H1 (cell line): ENCODE measurements around the gene TNFRSF6B. TPM values are rescaled to one million over a fixed set of nuclear protein-coding genes. Genes with fewer than 3 reads are reported as not detected.

Source experiments
- CTCF ChIA-PET: fragments of 300-600 bp; sonication (Branson Sonifier 250); formaldehyde crosslinking; loops from one replicate; lab custom pipeline; 2021; ENCODE audit not compliant: partially characterized antibody; lab: Charles Lee
- POLR2A ChIA-PET: fragments of 300-600 bp; sonication (Branson Sonifier 250); formaldehyde crosslinking; loops from one replicate; lab custom pipeline; 2021; ENCODE audit warnings: inconsistent platforms; ENCODE audit not compliant: partially characterized antibody; lab: Charles Lee
- DNase-seq, 2 experiments: peaks; one replicate each; pipeline versions ENCODE4 v3.0.0 to v3.0.0-alpha.2; 2010 to 2022; ENCODE audit warnings: low spot score in 2 of 2, low read depth in 1 of 2, mixed read lengths in 1 of 2
- FAIRE-seq: peaks from 2 replicates; lab custom pipeline; 2011; peaks lifted over from hg19 to GRCh38; lab: Jason Lieb, UNC
- H2AFZ ChIP-seq: 2 replicates; pipeline ENCODE4 v1.8.1; 2012; ENCODE audit warnings: low read length, inconsistent platforms
- H2AK5ac ChIP-seq: 2 replicates; pipeline ENCODE4 v1.6.1; 2013; ENCODE audit warnings: low read depth, low read length
- H2BK120ac ChIP-seq: replicated peaks from 2 replicates; pipeline ENCODE3; 2013; ENCODE audit warnings: low read depth, low read length, inconsistent platforms
- H2BK12ac ChIP-seq: 2 replicates; pipeline ENCODE4 v1.6.1; 2013; ENCODE audit warnings: low read depth, low read length
- H2BK15ac ChIP-seq: 2 replicates; pipeline ENCODE4 v1.6.1; 2013; ENCODE audit warnings: low read length
- H2BK20ac ChIP-seq: 2 replicates; pipeline ENCODE4 v1.6.1; 2013; ENCODE audit warnings: low read length
- H2BK5ac ChIP-seq: 2 replicates; pipeline ENCODE4 v1.6.1; 2013; ENCODE audit warnings: low read depth, low read length
- H3K14ac ChIP-seq: 2 replicates; pipeline ENCODE4 v1.6.1; 2013; ENCODE audit warnings: inconsistent platforms; ENCODE audit not compliant: insufficient read length
- H3K18ac ChIP-seq: 2 replicates; pipeline ENCODE4 v1.6.1; 2013; ENCODE audit warnings: low read length; ENCODE audit errors: extremely low read depth
- H3K23ac ChIP-seq: 2 replicates; pipeline ENCODE4 v1.6.1; 2013; ENCODE audit warnings: inconsistent platforms; ENCODE audit not compliant: insufficient read length
- H3K23me2 ChIP-seq: 2 replicates; pipeline ENCODE4 v1.6.1; 2013; ENCODE audit warnings: low read depth, low read length
- H3K27ac ChIP-seq: 2 replicates; pipeline ENCODE4 v1.6.1; 2011; ENCODE audit warnings: low read depth, low read length, inconsistent platforms
- H3K27me3 ChIP-seq, 4 experiments: replicated peaks in 1 of 4; 1 replicate in 1 of 4; 2 replicates in 3 of 4; pipeline versions ENCODE4 v1.6.1 to v1.8.1; 2011 to 2013; ENCODE audit warnings: low read length in 3 of 4, mild to moderate bottlenecking in 3 of 4, inconsistent platforms in 2 of 4, mixed read lengths in 2 of 4, moderate library complexity in 1 of 4; ENCODE audit not compliant: control insufficient read depth in 3 of 4, insufficient read depth in 3 of 4; ENCODE audit errors: extremely low read depth in 1 of 4
- H3K36me3 ChIP-seq, 4 experiments: 2 replicates each; pipeline versions ENCODE4 v1.6.1 to v1.8.1; 2011 to 2013; ENCODE audit warnings: mild to moderate bottlenecking in 4 of 4, low read length in 3 of 4, moderate library complexity in 2 of 4, control low read depth in 1 of 4, inconsistent platforms in 1 of 4; ENCODE audit not compliant: insufficient read depth in 4 of 4, control insufficient read depth in 2 of 4
- H3K4ac ChIP-seq: replicated peaks from 2 replicates; pipeline ENCODE3; 2013; ENCODE audit warnings: low read length, low read depth, mixed read lengths, inconsistent platforms; ENCODE audit not compliant: insufficient read length
- H3K4me1 ChIP-seq, 4 experiments: replicated peaks in 1 of 4; 1 replicate in 1 of 4; 2 replicates in 3 of 4; pipeline versions ENCODE4 v1.6.1 to v1.8.1; 2011 to 2013; ENCODE audit warnings: low read length in 3 of 4, inconsistent platforms in 2 of 4, mixed read lengths in 1 of 4; ENCODE audit not compliant: insufficient read depth in 4 of 4, control insufficient read depth in 3 of 4
- H3K4me2 ChIP-seq, 2 experiments: 2 replicates each; pipeline versions ENCODE4 v1.6.1 to v1.8.1; 2011 to 2013; ENCODE audit warnings: low read depth in 2 of 2, low read length in 2 of 2, control low read depth in 1 of 2, inconsistent platforms in 1 of 2, mild to moderate bottlenecking in 1 of 2; ENCODE audit not compliant: insufficient read depth in 1 of 2
- H3K4me3 ChIP-seq, 4 experiments: fragments of 200-600, 300-600 bp in 1 of 4; sonication (generic), shearing (Covaris generic), sonication (Bioruptor Twin) in 1 of 4; 2 replicates each; pipeline versions ENCODE4 v1.5.1 to v1.8.1; 2011 to 2016; ENCODE audit warnings: low read length in 4 of 4, low read depth in 3 of 4, control low read depth in 2 of 4, inconsistent platforms in 2 of 4, mild to moderate bottlenecking in 2 of 4, mixed read lengths in 1 of 4, moderate library complexity in 1 of 4; ENCODE audit not compliant: insufficient read depth in 2 of 4; ENCODE audit errors: extremely low read depth in 1 of 4
- H3K56ac ChIP-seq: replicated peaks from 2 replicates; pipeline ENCODE3; 2013; ENCODE audit warnings: low read depth, mild to moderate bottlenecking, mixed read lengths, low read length, inconsistent platforms; ENCODE audit not compliant: insufficient read length
- H3K79me1 ChIP-seq: 2 replicates; pipeline ENCODE4 v1.6.1; 2013; ENCODE audit warnings: low read depth, low read length, control low read depth
- H3K79me2 ChIP-seq, 2 experiments: 2 replicates each; pipeline versions ENCODE4 v1.6.1 to v1.8.1; 2012 to 2013; ENCODE audit warnings: low read length in 2 of 2, mild to moderate bottlenecking in 2 of 2, inconsistent platforms in 1 of 2; ENCODE audit not compliant: insufficient read depth in 2 of 2, control insufficient read depth in 1 of 2
- H3K9ac ChIP-seq, 4 experiments: replicated peaks in 1 of 4; 1 replicate in 1 of 4; 2 replicates in 3 of 4; pipeline versions ENCODE4 v1.6.1 to v1.8.1; 2011 to 2013; ENCODE audit warnings: low read depth in 3 of 4, low read length in 3 of 4, control low read depth in 2 of 4, mild to moderate bottlenecking in 2 of 4, moderate library complexity in 2 of 4, inconsistent platforms in 1 of 4; ENCODE audit errors: extremely low read depth in 1 of 4
- H3K9me3 ChIP-seq, 2 experiments: 2 replicates each; pipeline versions ENCODE4 v1.6.1 to v1.8.1; 2012 to 2013; ENCODE audit warnings: mild to moderate bottlenecking in 2 of 2, moderate library complexity in 2 of 2, control low read depth in 1 of 2, inconsistent platforms in 1 of 2, low read depth in 1 of 2, low read length in 1 of 2, mixed read lengths in 1 of 2; ENCODE audit not compliant: insufficient read depth in 2 of 2
- H4K20me1 ChIP-seq, 2 experiments: replicated peaks in 1 of 2; 2 replicates each; pipeline versions ENCODE3 to v1.8.1; 2011 to 2013; ENCODE audit warnings: inconsistent platforms in 2 of 2, low read length in 2 of 2, mild to moderate bottlenecking in 1 of 2; ENCODE audit not compliant: insufficient read depth in 2 of 2, control insufficient read depth in 1 of 2
- H4K5ac ChIP-seq: 2 replicates; pipeline ENCODE4 v1.6.1; 2013; ENCODE audit warnings: low read length, low read depth, mixed read lengths, inconsistent platforms; ENCODE audit not compliant: insufficient read length
- H4K8ac ChIP-seq: 2 replicates; pipeline ENCODE4 v1.8.0; 2013; ENCODE audit warnings: mild to moderate bottlenecking, moderate library complexity, low read length, inconsistent platforms; ENCODE audit not compliant: insufficient read depth; ENCODE audit errors: extremely low read depth
- H4K91ac ChIP-seq: replicated peaks from 2 replicates; pipeline ENCODE3; 2013; ENCODE audit warnings: low read length, mixed read lengths, inconsistent platforms; ENCODE audit not compliant: insufficient read length
- BACH1 ChIP-seq: IDR thresholded peaks from 2 replicates; pipeline ENCODE4 v1.6.1; 2012; ENCODE audit warnings: low read length, improper control_type of control experiment
- POLR2A ChIP-seq, 2 experiments: IDR thresholded peaks; 1 replicate in 1 of 2; 2 replicates in 1 of 2; pipeline ENCODE4 v1.6.1; 2011; ENCODE audit warnings: low read depth in 2 of 2, low read length in 2 of 2, mild to moderate bottlenecking in 2 of 2; ENCODE audit errors: control extremely low read depth in 1 of 2
- SP1 ChIP-seq: IDR thresholded peaks from 2 replicates; pipeline ENCODE4 v1.6.1; 2011; ENCODE audit warnings: low read depth, low read length
- WGBS, 2 experiments: shearing (Covaris generic) in 1 of 2; methylation state at CpG; one replicate each; pipeline versions ENCODE4 v1.1.6 to v1.1.7; 2013 to 2015; ENCODE audit warnings: low lambda C conversion rate in 2 of 2, mixed read lengths in 2 of 2, inconsistent platforms in 1 of 2, low coverage in 1 of 2, missing lambda C conversion rate in 1 of 2; ENCODE audit not compliant: insufficient replicate concordance in 2 of 2, insufficient coverage in 1 of 2, insufficient read length in 1 of 2; ENCODE audit errors: extremely low coverage in 1 of 2, missing lambda C conversion rate in 1 of 2; 5-methylcytosine and 5-hydroxymethylcytosine counted together
- polyA plus RNA-seq, 7 experiments: library from polyadenylated mRNA; depleted of rRNA in 3 of 7; stranded (reverse) in 5 of 7; unstranded in 2 of 7; fragments of >200 nt in 5 of 7; fragments of 200-250 nt in 2 of 7; gene quantifications; 1 replicate in 5 of 7; 2 replicates in 1 of 7; 4 replicates in 1 of 7; pipeline versions ENCODE4 v1.2.1 to v1.2.3, GENCODE V29; 2011 to 2013; ENCODE audit warnings: missing spikeins in 2 of 7, mixed read lengths in 2 of 7
- total RNA-seq: library from RNA; stranded (reverse); fragmentation: NEBNext Ultra II Directional; extraction: Animal tissue kit (Norgen Biotek cat#: 25700); gene quantifications from 2 replicates; pipeline ENCODE4 v1.2.1, GENCODE V29; 2021
- TF ChIP-seq, protein P1 (sequence below): IDR thresholded peaks from 2 replicates; pipeline ENCODE4 v1.6.1; 2012; ENCODE audit warnings: inconsistent platforms

The TNFRSF6B gene
- total and polyA plus RNA-seq, 2 of the 8 experiments (the other 6 are each of a cell fraction or from before 2014, with no cell fraction given), result 3.1 TPM; not detected in 1

DNA sequence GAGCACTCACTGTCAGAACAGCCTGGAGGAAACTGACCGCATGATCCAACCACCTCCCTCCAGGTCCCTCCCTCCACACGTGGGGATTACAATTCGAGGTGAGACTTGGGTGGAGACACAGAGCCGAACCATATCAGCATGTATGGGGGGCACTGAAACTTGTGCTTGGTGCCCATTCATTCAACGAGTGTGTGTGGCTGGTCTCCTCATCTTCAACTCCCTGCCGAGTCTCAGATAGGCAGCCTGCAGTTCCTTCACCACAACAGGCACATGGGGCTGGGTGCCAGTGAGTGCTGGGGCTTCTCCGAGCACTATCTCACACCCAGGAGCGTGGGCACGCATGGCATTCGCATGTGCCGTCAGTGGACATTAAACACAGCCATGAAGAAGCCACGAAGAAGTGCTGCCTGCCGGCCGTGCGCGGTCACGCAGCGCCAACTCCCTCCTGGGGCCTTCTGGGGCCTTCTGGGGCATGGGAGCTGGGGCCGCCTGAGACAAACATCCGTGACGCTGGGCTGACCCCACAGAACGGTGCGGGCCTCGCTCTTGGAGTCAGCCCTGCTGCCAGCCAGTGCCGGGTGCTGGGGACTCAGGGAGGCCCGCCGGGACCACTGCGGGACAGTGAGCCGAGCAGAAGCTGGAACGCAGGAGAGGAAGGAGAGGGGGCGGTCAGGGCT, 39.1 kb upstream of the TNFRSF6B start:
- Histone ChIP-seq H3K79me2 (peaks cover 0 to 9% of the 10 kb centered on the region in 2 experiments; a peak in 1 of 4 replicates), H3K27me3 (no peaks in the 10 kb centered on the region), H4K5ac (peak overlapping the region; percentile 51), H3K23me2 (peaks cover 13% of the 10 kb centered on the region), H3K4me2 (peak overlapping the region; percentile 76 to 81), H2BK120ac (no peak overlapping the region), H3K79me1 (no peaks in the 10 kb centered on the region; the same call in 1 of the 2 replicates), H3K23ac (no peak overlapping the region), H3K9me3 (no peaks in the 10 kb centered on the region), H2BK20ac (no peak overlapping the region), H3K27ac (no peak overlapping the region; the same call in 1 of the 2 replicates), H3K4me1 (peaks cover 0 to 16% (median 14%) of the 10 kb centered on the region in 4 experiments; a peak in 6 of 7 replicates), H4K20me1 (peaks cover 2% of the 10 kb centered on the region in 2 experiments), H3K4me3 (peak overlapping the region; percentile 75 to 96 (median 84); a peak in 7 of 8 replicates), H3K18ac (no peak overlapping the region; the same call in 1 of the 2 replicates), H4K91ac (peak overlapping the region; percentile 34), H2BK12ac (no peak overlapping the region; the same call in 1 of the 2 replicates), H2AK5ac (peak overlapping the region; percentile 67; the same call in 1 of the 2 replicates), H2BK5ac (peak overlapping the region; percentile 35; the same call in 1 of the 2 replicates), H3K14ac (no peak overlapping the region), H2AFZ (no peak overlapping the region), H3K36me3 (peaks cover 0 to 7% (median 3%) of the 10 kb centered on the region in 4 experiments; a peak in 4 of 8 replicates), H2BK15ac (0 out of 2 replicates have a peak overlapping the region, but pooled peaks have one; percentile 53), H3K56ac (no peak overlapping the region), H4K8ac (peak overlapping the region; percentile 96), H3K4ac (peak overlapping the region; percentile 46), H3K9ac (peak overlapping the region in 3 of 4 experiments; percentile 56 to 62 (median 57); a peak in 4 of 7 replicates)
- FAIRE-seq, result no peak
- ChIA-PET POLR2A (interaction anchor here (0.7 to 1.9 kb wide), 13 partner anchors 10 to 207 kb away, joined by 3 to 15 read pairs (median 4); partner anchors contain the start of genes ARFRP1, PPDPF, TPD52L2 and ZGPAT), CTCF (interaction anchor here (1.0 to 1.3 kb wide), 3 partner anchors 12 to 112 kb away, joined by 3 to 4 read pairs (median 3); no protein-coding TSS in a partner anchor)
- TF ChIP-seq POLR2A (IDR thresholded peaks at IDR 0.05; ENCODE audit: control extremely low read depth in 1 of 2, low read depth in 2 of 2, low read length in 2 of 2) (no peak), BACH1 (no peak), SP1 (no peak)
- TF ChIP-seq, protein P1, sequence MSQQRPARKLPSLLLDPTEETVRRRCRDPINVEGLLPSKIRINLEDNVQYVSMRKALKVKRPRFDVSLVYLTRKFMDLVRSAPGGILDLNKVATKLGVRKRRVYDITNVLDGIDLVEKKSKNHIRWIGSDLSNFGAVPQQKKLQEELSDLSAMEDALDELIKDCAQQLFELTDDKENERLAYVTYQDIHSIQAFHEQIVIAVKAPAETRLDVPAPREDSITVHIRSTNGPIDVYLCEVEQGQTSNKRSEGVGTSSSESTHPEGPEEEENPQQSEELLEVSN, result no peak
- no peak for DNase-seq
- WGBS, 2 experiments, result 88% methylated on average over 29 of the region's 31 CpGs; no CpG with 5 or more reads in 1 of the 2 experiments
